Left hindlimb (tissue), 1 donor: ENCODE results near the gene CPEB2.
A peak's percentile ranks its signal among the peaks of the same experiment; 100 is the strongest.
"Not testable (repeated sequence)": the region's sequence is repeated elsewhere in the genome, so short reads cannot be mapped to it uniquely, and the experiment has no call there.

ENCODE experiments used
- DNase-seq: peaks from one replicate; pipeline ENCODE4 v3.0.0-alpha.2; 2018

Gene CPEB2

GRCh38 chr4:15063341-15063740 lies 61.1 kb downstream of the CPEB2 start:
- no peak for DNase-seq

- no peak for DNase-seq
These were observed 63.2 kb downstream of the CPEB2 start for GRCh38 chr4:15065516-15065915.

- DNase-seq, result peak; percentile 23
These were observed 63.9 kb downstream of the CPEB2 start for GRCh38 chr4:15066140-15066539.

- no peak for DNase-seq
These were observed 66.0 kb downstream of the CPEB2 start for GRCh38 chr4:15068298-15068697.

- no peak for DNase-seq
These were observed 73.6 kb downstream of the CPEB2 start for GRCh38 chr4:15075875-15076274.

GRCh38 chr4:15077969-15078368 lies 75.7 kb downstream of the CPEB2 start:
- no peak for DNase-seq

GRCh38 chr4:15078682-15079642 lies 76.7 kb downstream of the CPEB2 start:
- no peak for DNase-seq

GRCh38 chr4:15084780-15085179 lies 82.5 kb downstream of the CPEB2 start:
- DNase-seq, result no peak

GRCh38 chr4:15085762-15086161 lies 83.5 kb downstream of the CPEB2 start:
- DNase-seq, result not testable (repeated sequence)

GRCh38 chr4:15086259-15086658 lies 84.0 kb downstream of the CPEB2 start:
- not testable (repeated sequence) for DNase-seq

GRCh38 chr4:15088394-15089035 lies 86.2 kb downstream of the CPEB2 start:
- no peak for DNase-seq

GRCh38 chr4:15089979-15090378 lies 87.7 kb downstream of the CPEB2 start:
- no peak for DNase-seq

- no peak for DNase-seq
These were observed 98.1 kb downstream of the CPEB2 start for GRCh38 chr4:15100380-15100779.

- DNase-seq, result no peak
These were observed 98.9 kb downstream of the CPEB2 start for GRCh38 chr4:15100994-15101695.

GRCh38 chr4:15104825-15105224 lies 102.5 kb downstream of the CPEB2 start:
- no peak for DNase-seq

GRCh38 chr4:15106399-15106798 lies 104.1 kb downstream of the CPEB2 start:
- DNase-seq, result no peak

- no peak for DNase-seq
These were observed 107.3 kb downstream of the CPEB2 start for GRCh38 chr4:15109600-15109999.

- no peak for DNase-seq
These were observed 107.9 kb downstream of the CPEB2 start for GRCh38 chr4:15110120-15110571.

GRCh38 chr4:15116509-15117079 lies 114.3 kb downstream of the CPEB2 start:
- DNase-seq, result no peak

- DNase-seq, result no peak
These were observed 115.1 kb downstream of the CPEB2 start for GRCh38 chr4:15117270-15117946.

GRCh38 chr4:15118292-15118691 lies 116.0 kb downstream of the CPEB2 start:
- no peak for DNase-seq
